GM12878 (cell line): ENCODE results near the gene SHISA9. TPM values are rescaled to one million over a fixed set of nuclear protein-coding genes. Genes with fewer than 3 reads are reported as not detected.

ENCODE experiments used
- ATAC-seq: fragments of 200-7000 bp; cut with Tn5 transposase; 3 replicates; pipeline ENCODE4 v1.9.1; 2020; ENCODE audit warnings: mild to moderate bottlenecking, moderate library complexity
- BruUV-seq: library from RNA; stranded (reverse); fragments of 400-500 nt; replicated peaks from 2 replicates; lab custom pipeline; 2021; lab: Mats Ljungman, UMichigan
- CTCF ChIA-PET: fragments of 300-600 bp; sonication (Branson Sonifier 250); formaldehyde crosslinking; extraction: SDS; loops from one replicate; lab custom pipeline; 2021; ENCODE audit warnings: inconsistent platforms; lab: Yijun Ruan, JAX
- POLR2A ChIA-PET: fragments of 350-600 bp; formaldehyde crosslinking; extraction: SDS; loops from one replicate; lab custom pipeline; 2021; ENCODE audit warnings: inconsistent platforms; lab: Charles Lee
- RAD21 ChIA-PET: fragments of 300-600 bp; sonication (Branson Sonifier 250); formaldehyde crosslinking; loops from one replicate; lab custom pipeline; 2023; ENCODE audit warnings: antibody characterized with exemption; ENCODE audit not compliant: unreplicated experiment; lab: Charles Lee
- SMC1A ChIA-PET: fragments of 300-600 bp; sonication (Branson Sonifier 250); formaldehyde crosslinking; loops from one replicate; lab custom pipeline; 2023; ENCODE audit not compliant: unreplicated experiment, uncharacterized antibody; lab: Charles Lee
- DNase-seq: peaks from one replicate; pipeline ENCODE4 v3.0.0-alpha.2; 2011; ENCODE audit warnings: low read depth, low spot score
- FAIRE-seq: peaks from 3 replicates; lab custom pipeline; 2011; peaks lifted over from hg19 to GRCh38; lab: Jason Lieb, UNC
- H2AFZ ChIP-seq: 2 replicates; pipeline ENCODE4 v1.6.0; 2011; ENCODE audit warnings: low read depth, low read length, control low read depth; ENCODE audit not compliant: control insufficient read depth
- H3K27ac ChIP-seq: 2 replicates; pipeline ENCODE4 v1.5.1; 2011; ENCODE audit warnings: control low read depth; ENCODE audit not compliant: control insufficient read depth, insufficient read depth
- H3K27me3 ChIP-seq, 2 experiments: replicated peaks in 1 of 2; 2 replicates each; pipeline versions ENCODE4 v1.6.0 to v1.6.1; 2011; ENCODE audit warnings: low read length in 1 of 2; ENCODE audit not compliant: control insufficient read depth in 2 of 2, insufficient read depth in 2 of 2
- H3K36me3 ChIP-seq, 2 experiments: 2 replicates each; pipeline ENCODE4 v1.5.1; 2011; ENCODE audit warnings: low read length in 1 of 2; ENCODE audit not compliant: control insufficient read depth in 2 of 2, insufficient read depth in 2 of 2
- H3K4me1 ChIP-seq: 2 replicates; pipeline ENCODE4 v1.6.1; 2011; ENCODE audit warnings: mild to moderate bottlenecking, low read length, moderate library complexity, mixed read lengths; ENCODE audit not compliant: control insufficient read depth, insufficient read depth
- H3K4me2 ChIP-seq: 2 replicates; pipeline ENCODE4 v1.6.0; 2011; ENCODE audit warnings: control low read depth; ENCODE audit not compliant: control insufficient read depth, insufficient read depth
- H3K4me3 ChIP-seq: fragments of 200-600 bp; sonication (generic); 2 replicates; pipeline ENCODE4 v1.5.1; 2016
- H3K79me2 ChIP-seq: 2 replicates; pipeline ENCODE4 v1.6.0; 2011; ENCODE audit warnings: low read length; ENCODE audit not compliant: control insufficient read depth, insufficient read depth
- H3K9ac ChIP-seq: 2 replicates; pipeline ENCODE4 v1.8.0; 2011; ENCODE audit warnings: low read length, control low read depth, mixed read lengths; ENCODE audit not compliant: control insufficient read depth, insufficient read depth
- H3K9me3 ChIP-seq: replicated peaks from 3 replicates; pipeline ENCODE4 v1.5.1; 2011; ENCODE audit warnings: mild to moderate bottlenecking, low read length; ENCODE audit not compliant: control insufficient read depth, insufficient read depth
- H4K20me1 ChIP-seq: 2 replicates; pipeline ENCODE4 v1.6.0; 2011; ENCODE audit not compliant: control insufficient read depth, insufficient read depth
- ETV6 ChIP-seq, 2 experiments: fragments of 450-650 bp in 1 of 2; IDR thresholded peaks in 1 of 2; conservative IDR thresholded peaks in 1 of 2; 2 replicates each; pipeline ENCODE4 v1.6.1; 2014; ENCODE audit warnings: antibody characterized with exemption in 1 of 2, borderline replicate concordance in 1 of 2, low read depth in 1 of 2, mild to moderate bottlenecking in 1 of 2, moderate library complexity in 1 of 2
- WGBS: methylation state at CpG from one replicate; pipeline ENCODE4 v1.1.6; 2016; ENCODE audit warnings: low lambda C conversion rate; ENCODE audit not compliant: insufficient replicate concordance, insufficient coverage; ENCODE audit errors: missing lambda C conversion rate; 5-methylcytosine and 5-hydroxymethylcytosine counted together
- in situ Hi-C: fragments of 300-500 bp; cut with MboI; formaldehyde crosslinking; loops from 9 replicates; pipeline ENCODE4 v1.14.3; 2018; ENCODE audit warnings: mixed read lengths
- intact Hi-C: fragments of 100-400 bp; cut with micrococcal nuclease; formaldehyde crosslinking; loops from one replicate; pipeline ENCODE4 v1.14.2; 2022; ENCODE audit not compliant: unreplicated experiment
- polyA plus RNA-seq, 11 experiments: library from polyadenylated mRNA; depleted of rRNA in 4 of 11; unstranded in 6 of 11; stranded (reverse) in 5 of 11; fragments of >200 nt; fragmentation: Nextera tagmentation in 4 of 11; fragmentation: Illumina TruSeq in 1 of 11; extraction: Ambion mirVana in 4 of 11; extraction: Trizol in 1 of 11; gene quantifications; 1 replicate in 1 of 11; 2 replicates in 10 of 11; pipeline versions ENCODE4 v1.2.1 to v1.2.3, GENCODE V29; 2011 to 2016; ENCODE audit warnings: inconsistent platforms in 2 of 11, missing spikeins in 2 of 11, low read depth in 1 of 11
- total RNA-seq, 4 experiments: library from RNA; depleted of rRNA in 3 of 4; stranded (reverse); fragments of >200 nt in 3 of 4; fragmentation: Illumina TruSeq in 1 of 4; extraction: Trizol in 1 of 4; gene quantifications; 2 replicates each; pipeline versions ENCODE4 v1.2.1 to v1.2.3, GENCODE V29; 2013 to 2021
- TF ChIP-seq, protein P1 (sequence below): fragments of 450-650 bp; IDR thresholded peaks from 2 replicates; pipeline ENCODE4 v1.6.1; 2016; ENCODE audit warnings: mild to moderate bottlenecking, moderate library complexity, borderline replicate concordance

SHISA9 gene
- total and polyA plus RNA-seq, 10 of the 15 experiments (the other 5 are each of a cell fraction or from before 2014, with no cell fraction given): 0.03 to 25.5 (median 0.07) TPM

DNA sequence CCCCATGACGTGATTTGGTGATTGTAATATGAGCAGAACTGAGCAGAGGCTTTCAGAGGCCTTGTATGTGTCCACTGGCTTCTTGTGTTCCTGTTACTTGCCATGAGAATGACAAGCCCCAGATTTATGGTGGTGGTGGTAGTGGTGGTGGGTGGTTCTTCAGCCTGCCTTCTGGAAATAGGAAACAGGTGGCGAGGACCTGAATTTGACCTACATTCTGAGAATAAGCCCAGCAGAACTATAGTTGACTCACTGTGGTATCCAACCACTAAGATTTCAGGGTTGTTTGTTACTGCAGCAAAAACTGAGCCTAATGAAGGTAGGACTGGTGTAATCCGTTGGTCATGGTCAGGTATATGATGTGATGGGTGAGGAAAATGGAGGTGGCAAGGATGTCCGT is 93.0 kb downstream of the SHISA9 start:
- WGBS: 17% methylated on average over 4 of the region's 4 CpGs
- in situ Hi-C loops: no loop called here
- no peak for FAIRE-seq
- H3K4me3 ChIP-seq: no peak overlapping the region
- ATAC-seq: no peak
- no peak for TF ChIP-seq ETV6 (conservative IDR thresholded peaks at IDR 0.05 in 1 of 2, IDR thresholded peaks at IDR 0.05 in 1 of 2; ENCODE audit: borderline replicate concordance in 1 of 2, low read depth in 1 of 2)
- TF ChIP-seq, protein P1, sequence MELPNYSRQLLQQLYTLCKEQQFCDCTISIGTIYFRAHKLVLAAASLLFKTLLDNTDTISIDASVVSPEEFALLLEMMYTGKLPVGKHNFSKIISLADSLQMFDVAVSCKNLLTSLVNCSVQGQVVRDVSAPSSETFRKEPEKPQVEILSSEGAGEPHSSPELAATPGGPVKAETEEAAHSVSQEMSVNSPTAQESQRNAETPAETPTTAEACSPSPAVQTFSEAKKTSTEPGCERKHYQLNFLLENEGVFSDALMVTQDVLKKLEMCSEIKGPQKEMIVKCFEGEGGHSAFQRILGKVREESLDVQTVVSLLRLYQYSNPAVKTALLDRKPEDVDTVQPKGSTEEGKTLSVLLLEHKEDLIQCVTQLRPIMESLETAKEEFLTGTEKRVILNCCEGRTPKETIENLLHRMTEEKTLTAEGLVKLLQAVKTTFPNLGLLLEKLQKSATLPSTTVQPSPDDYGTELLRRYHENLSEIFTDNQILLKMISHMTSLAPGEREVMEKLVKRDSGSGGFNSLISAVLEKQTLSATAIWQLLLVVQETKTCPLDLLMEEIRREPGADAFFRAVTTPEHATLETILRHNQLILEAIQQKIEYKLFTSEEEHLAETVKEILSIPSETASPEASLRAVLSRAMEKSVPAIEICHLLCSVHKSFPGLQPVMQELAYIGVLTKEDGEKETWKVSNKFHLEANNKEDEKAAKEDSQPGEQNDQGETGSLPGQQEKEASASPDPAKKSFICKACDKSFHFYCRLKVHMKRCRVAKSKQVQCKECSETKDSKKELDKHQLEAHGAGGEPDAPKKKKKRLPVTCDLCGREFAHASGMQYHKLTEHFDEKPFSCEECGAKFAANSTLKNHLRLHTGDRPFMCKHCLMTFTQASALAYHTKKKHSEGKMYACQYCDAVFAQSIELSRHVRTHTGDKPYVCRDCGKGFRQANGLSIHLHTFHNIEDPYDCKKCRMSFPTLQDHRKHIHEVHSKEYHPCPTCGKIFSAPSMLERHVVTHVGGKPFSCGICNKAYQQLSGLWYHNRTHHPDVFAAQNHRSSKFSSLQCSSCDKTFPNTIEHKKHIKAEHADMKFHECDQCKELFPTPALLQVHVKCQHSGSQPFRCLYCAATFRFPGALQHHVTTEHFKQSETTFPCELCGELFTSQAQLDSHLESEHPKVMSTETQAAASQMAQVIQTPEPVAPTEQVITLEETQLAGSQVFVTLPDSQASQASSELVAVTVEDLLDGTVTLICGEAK: no peak
- BruUV-seq: no TSS peak
- DNase-seq: no peak
- SMC1A ChIA-PET: interaction anchor here (1.3 kb wide), 1 partner anchor 11 kb away, joined by 3 read pairs; no protein-coding TSS in a partner anchor
- POLR2A ChIA-PET: no interaction called here
- H2AFZ ChIP-seq: no peak overlapping the region
- no peak overlapping the region for H3K27ac ChIP-seq
- intact Hi-C loops: no loop called here
- no peaks in the 10 kb centered on the region for H3K27me3 ChIP-seq
- CTCF ChIA-PET: interaction anchor here (1.5 kb wide), 1 partner anchor 23 kb away, joined by 5 read pairs; no protein-coding TSS in a partner anchor
- no peaks in the 10 kb centered on the region for H3K79me2 ChIP-seq
- H3K9me3 ChIP-seq: no peaks in the 10 kb centered on the region
- H4K20me1 ChIP-seq: no peaks in the 10 kb centered on the region
- no peak overlapping the region for H3K4me2 ChIP-seq
- H3K9ac ChIP-seq: no peak overlapping the region
- H3K36me3 ChIP-seq: no peaks in the 10 kb centered on the region
- H3K4me1 ChIP-seq: no peaks in the 10 kb centered on the region
- RAD21 ChIA-PET: no interaction called here
